ENCODE data around the gene MAP4K5. TPM values are rescaled to one million over a fixed set of nuclear protein-coding genes. Genes with fewer than 3 reads are reported as not detected.

Gene MAP4K5
- total RNA-seq, 1 experiment from 2014 or later = 48.4 TPM

DNA sequence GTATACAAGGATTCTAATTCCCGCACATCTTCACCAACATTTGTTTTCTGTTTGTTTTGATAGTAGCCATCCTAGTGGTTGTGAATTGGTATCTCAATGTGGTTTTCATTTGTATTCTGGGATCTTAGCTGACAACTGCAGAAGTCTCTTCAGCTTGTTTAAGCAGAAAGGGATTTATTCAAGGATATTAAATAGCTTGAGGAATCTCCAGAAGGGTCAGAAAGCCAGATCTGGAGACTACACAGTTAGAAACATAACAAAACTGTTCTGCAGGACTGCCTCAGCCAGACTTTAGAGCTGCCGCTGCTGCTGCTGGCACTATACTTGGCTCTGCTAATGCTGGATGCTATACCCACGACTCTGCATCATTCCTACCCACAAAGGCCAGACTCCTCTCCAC, 122.3 kb downstream of the MAP4K5 start:
- H3K9me3 Mint-ChIP-seq (ENCODE audit: unreplicated experiment) = no peaks in the 10 kb centered on the region
- TF ChIP-seq, protein P1, sequence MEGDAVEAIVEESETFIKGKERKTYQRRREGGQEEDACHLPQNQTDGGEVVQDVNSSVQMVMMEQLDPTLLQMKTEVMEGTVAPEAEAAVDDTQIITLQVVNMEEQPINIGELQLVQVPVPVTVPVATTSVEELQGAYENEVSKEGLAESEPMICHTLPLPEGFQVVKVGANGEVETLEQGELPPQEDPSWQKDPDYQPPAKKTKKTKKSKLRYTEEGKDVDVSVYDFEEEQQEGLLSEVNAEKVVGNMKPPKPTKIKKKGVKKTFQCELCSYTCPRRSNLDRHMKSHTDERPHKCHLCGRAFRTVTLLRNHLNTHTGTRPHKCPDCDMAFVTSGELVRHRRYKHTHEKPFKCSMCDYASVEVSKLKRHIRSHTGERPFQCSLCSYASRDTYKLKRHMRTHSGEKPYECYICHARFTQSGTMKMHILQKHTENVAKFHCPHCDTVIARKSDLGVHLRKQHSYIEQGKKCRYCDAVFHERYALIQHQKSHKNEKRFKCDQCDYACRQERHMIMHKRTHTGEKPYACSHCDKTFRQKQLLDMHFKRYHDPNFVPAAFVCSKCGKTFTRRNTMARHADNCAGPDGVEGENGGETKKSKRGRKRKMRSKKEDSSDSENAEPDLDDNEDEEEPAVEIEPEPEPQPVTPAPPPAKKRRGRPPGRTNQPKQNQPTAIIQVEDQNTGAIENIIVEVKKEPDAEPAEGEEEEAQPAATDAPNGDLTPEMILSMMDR (IDR thresholded peaks at IDR 0.05; ENCODE audit: insufficient read depth in 1 of 2, low read depth in 1 of 2, low read length in 1 of 2, severe bottlenecking in 1 of 2, unreplicated experiment in 1 of 2) = no peak
- no peaks in the 10 kb centered on the region for H3K4me1 Mint-ChIP-seq (ENCODE audit: low read depth, unreplicated experiment)
- Histone ChIP-seq H3K36me3 (ENCODE audit: control insufficient read depth, insufficient read depth, low read length) (no peaks in the 10 kb centered on the region), H3K9me3 (no peaks in the 10 kb centered on the region), H3K4me1 (no peaks in the 10 kb centered on the region), H3K27me3 (replicated peaks; ENCODE audit: control insufficient read depth, insufficient read depth, low read length) (no peaks in the 10 kb centered on the region), H3K4me3 (ENCODE audit: low read depth, low read length) (no peak overlapping the region)
- H3K4me3 Mint-ChIP-seq (ENCODE audit: unreplicated experiment) = no peak overlapping the region
- DNase-seq = no peak
- intact Hi-C loops (cut with micrococcal nuclease; ENCODE audit: unreplicated experiment) = no loop called here
- ChIA-PET POLR2A (no interaction called here), CTCF (no interaction called here)
- BruUV-seq (replicated peaks) = no TSS peak
- no peak overlapping the region for H3K27ac Mint-ChIP-seq (ENCODE audit: unreplicated experiment)
- H3K27me3 Mint-ChIP-seq (ENCODE audit: insufficient read depth, unreplicated experiment) = no peaks in the 10 kb centered on the region
- no peaks in the 10 kb centered on the region for H3K36me3 Mint-ChIP-seq (ENCODE audit: insufficient read depth, unreplicated experiment)

DNA sequence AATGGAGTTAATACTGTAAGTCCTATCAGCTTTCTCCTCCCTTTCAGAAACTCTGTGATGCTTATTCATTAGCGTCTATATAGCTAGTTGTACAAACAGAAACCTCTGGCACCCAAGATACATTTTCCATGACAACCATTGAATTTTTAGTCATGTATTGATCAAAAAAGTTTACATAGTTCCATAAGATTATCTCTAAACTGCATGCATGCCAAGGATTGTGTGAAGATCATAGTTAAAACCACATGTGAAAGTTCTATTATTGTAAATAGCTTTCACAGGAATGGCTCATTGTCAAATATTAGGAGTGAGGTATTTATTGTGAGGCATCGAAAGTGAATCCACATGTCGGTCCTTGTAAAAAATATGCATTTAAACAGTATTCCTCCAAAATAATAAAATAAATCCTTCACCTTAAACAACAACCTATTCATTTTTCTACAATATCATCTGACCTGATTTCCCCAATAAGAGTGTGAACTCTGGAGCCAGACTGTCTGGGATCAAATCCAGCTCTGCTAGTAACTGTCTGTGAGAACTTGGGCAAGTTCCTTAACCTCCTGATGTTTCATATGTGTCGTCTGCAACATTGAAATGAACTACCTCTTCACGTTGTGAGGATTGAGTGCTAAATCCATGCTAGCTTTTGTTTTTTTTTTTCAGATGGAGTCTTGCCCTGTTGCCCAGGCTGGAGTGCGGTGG, 125.1 kb downstream of the MAP4K5 start:
- TF ChIP-seq, protein P1 (IDR thresholded peaks at IDR 0.05; ENCODE audit: insufficient read depth in 1 of 2, low read depth in 1 of 2, low read length in 1 of 2, severe bottlenecking in 1 of 2, unreplicated experiment in 1 of 2) = no peak
- Mint-ChIP-seq H3K36me3 (ENCODE audit: insufficient read depth, unreplicated experiment) (no peaks in the 10 kb centered on the region), H3K4me3 (ENCODE audit: unreplicated experiment) (no peak overlapping the region), H3K9me3 (ENCODE audit: unreplicated experiment) (no peaks in the 10 kb centered on the region), H3K27me3 (ENCODE audit: insufficient read depth, unreplicated experiment) (no peaks in the 10 kb centered on the region), H3K27ac (ENCODE audit: unreplicated experiment) (no peak overlapping the region), H3K4me1 (ENCODE audit: low read depth, unreplicated experiment) (no peaks in the 10 kb centered on the region)
- Histone ChIP-seq H3K36me3 (ENCODE audit: control insufficient read depth, insufficient read depth, low read length) (no peaks in the 10 kb centered on the region), H3K27me3 (replicated peaks; ENCODE audit: control insufficient read depth, insufficient read depth, low read length) (no peaks in the 10 kb centered on the region), H3K4me1 (no peaks in the 10 kb centered on the region), H3K9me3 (no peaks in the 10 kb centered on the region), H3K4me3 (ENCODE audit: low read depth, low read length) (no peak overlapping the region)
- DNase-seq = no peak
- no TSS peak for BruUV-seq (replicated peaks)
- ChIA-PET POLR2A (no interaction called here), CTCF (no interaction called here)
- intact Hi-C loops (cut with micrococcal nuclease; ENCODE audit: unreplicated experiment) = no loop called here

DNA sequence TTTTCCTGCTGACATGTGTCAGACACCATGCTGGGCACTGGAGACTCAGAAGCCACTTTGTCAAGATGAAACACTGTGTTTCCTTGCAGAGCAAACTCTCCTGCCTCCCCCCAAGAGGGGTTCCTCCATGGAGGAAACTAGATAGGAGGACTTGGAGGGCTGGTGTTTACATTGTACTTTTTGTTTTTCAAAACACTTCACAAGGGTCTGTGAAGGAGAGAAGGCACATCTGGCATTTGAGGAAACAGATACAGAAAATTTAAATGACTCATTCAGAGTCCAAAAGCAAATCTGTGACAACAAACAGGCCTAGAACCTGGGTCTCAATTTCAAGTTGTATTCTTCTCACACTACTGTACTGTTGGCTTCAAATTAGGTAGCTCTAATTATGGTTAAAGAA, 128.9 kb downstream of the MAP4K5 start:
- H3K36me3 Mint-ChIP-seq (ENCODE audit: insufficient read depth, unreplicated experiment) = no peaks in the 10 kb centered on the region
- H3K36me3 ChIP-seq (ENCODE audit: control insufficient read depth, insufficient read depth, low read length) = no peaks in the 10 kb centered on the region
- no peaks in the 10 kb centered on the region for H3K9me3 ChIP-seq
- H3K4me3 Mint-ChIP-seq (ENCODE audit: unreplicated experiment) = no peak overlapping the region
- ChIA-PET CTCF (no interaction called here), POLR2A (no interaction called here)
- no peak overlapping the region for H3K4me3 ChIP-seq (ENCODE audit: low read depth, low read length)
- H3K27ac Mint-ChIP-seq (ENCODE audit: unreplicated experiment) = no peak overlapping the region
- intact Hi-C loops (cut with micrococcal nuclease; ENCODE audit: unreplicated experiment) = no loop called here
- H3K27me3 ChIP-seq (replicated peaks; ENCODE audit: control insufficient read depth, insufficient read depth, low read length) = no peaks in the 10 kb centered on the region
- BruUV-seq (replicated peaks) = no TSS peak
- no peak for DNase-seq
- no peaks in the 10 kb centered on the region for H3K27me3 Mint-ChIP-seq (ENCODE audit: insufficient read depth, unreplicated experiment)
- H3K4me1 ChIP-seq = no peaks in the 10 kb centered on the region
- TF ChIP-seq, protein P1 (IDR thresholded peaks at IDR 0.05; ENCODE audit: insufficient read depth in 1 of 2, low read depth in 1 of 2, low read length in 1 of 2, severe bottlenecking in 1 of 2, unreplicated experiment in 1 of 2) = no peak
- no peaks in the 10 kb centered on the region for H3K4me1 Mint-ChIP-seq (ENCODE audit: low read depth, unreplicated experiment)
- no peaks in the 10 kb centered on the region for H3K9me3 Mint-ChIP-seq (ENCODE audit: unreplicated experiment)

Data from Caco-2 (cell line).